ENCODE data around the gene NCDN.

Gene NCDN

GRCh38 chr1:35589516-35590427, 32.2 kb downstream of the NCDN start:
- DNase-seq = no peak

- DNase-seq = no peak
Observed at GRCh38 chr1:35590476-35591040, 33.0 kb downstream of the NCDN start.

GRCh38 chr1:35591211-35591610, 33.6 kb downstream of the NCDN start:
- DNase-seq = no peak

DNA sequence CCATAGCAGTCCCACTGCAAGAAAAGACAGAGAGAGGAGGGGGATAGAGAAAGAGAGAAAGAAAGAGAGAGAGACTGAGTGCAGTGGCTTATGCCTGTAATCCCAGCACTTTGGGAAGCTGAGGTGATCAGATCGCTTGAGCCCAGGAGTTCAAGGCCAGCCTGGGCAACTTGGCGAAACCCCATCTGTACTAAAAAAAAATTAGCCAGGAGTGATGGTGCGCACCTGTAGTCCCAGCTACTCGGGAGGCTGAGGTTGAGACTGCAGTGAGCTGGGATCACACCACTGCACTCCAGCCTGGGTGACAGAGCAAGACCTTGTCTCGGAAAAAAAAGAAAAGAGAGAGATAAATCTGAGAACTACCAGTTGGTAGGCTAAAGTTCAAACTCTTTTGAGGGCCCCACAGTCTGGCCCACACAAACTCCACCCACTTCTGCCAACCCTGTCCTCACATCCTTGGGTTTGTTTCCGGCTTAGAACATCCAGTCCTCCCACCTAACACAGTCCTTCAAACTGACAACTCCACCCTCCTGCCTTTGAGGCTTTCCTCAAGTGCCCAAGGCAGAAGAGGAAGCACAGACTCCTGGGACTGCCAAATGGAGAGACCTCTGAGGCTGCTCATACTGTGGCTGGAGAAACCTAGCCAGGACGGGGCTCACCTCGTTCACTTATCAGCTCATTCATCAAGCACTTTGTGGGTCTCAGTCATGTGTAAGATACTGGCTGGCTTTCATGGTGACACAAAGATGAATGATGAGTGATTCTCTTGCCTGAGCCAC, 35.6 kb downstream of the NCDN start:
- DNase-seq = no peak

DNA sequence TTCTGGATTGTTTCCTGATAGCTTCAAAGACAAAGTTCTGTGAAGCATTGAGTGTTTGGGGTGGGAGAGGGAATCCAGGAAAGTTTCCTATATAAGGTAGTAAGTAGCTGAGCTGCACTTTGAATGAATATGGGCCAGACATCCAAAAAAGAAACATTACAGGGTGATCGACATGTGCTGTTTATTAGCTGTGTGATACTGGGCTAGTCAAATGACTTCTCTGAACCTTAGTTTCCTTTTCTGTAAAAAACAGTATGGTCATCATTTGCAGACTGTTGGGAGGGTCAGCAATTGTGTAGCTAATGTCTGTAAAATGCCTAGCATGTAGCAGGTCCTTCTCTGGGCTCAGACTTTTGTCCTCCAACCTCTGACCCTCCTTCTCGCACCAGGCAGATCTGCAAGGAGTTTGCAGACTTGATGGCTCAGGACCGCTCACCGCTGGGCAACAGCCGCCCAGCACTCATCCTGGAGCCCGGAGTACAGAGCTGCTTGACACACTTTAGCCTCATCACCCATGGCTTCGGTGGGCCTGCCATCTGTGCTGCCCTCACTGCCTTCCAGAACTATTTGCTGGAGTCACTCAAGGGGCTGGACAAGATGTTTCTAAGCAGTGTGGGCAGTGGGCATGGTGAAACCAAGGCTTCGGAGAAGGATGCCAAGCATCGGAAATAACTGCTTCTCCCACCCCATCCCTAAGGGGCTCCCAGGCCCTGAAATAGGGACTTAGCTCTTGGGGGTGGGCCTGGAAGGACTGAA, 36.6 kb downstream of the NCDN start:
- no peak for DNase-seq

DNA sequence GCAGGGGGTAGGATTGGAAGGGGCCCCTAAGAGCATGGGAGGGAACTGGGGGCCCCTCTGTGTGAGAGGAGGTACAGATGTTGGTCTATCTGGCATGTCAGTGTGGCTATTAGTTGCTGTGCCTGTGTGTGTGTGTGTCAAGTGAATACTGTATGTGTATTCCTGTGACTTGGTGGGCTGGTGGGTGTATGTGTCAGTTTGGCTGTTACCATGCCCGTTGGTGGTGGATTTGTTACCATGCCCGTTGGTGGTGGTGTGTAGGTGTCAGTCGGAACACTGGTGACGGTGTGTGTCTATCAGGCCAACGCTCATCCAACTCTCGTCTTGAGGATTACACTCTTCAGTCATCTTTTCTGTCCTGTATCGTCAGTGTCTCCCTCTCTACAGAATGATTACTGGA, 38.1 kb downstream of the NCDN start:
- peak in 1 of 51 donors; percentile 33 for DNase-seq

- DNase-seq = no peak
Observed at GRCh38 chr1:35597870-35598269, 40.3 kb downstream of the NCDN start.

DNA sequence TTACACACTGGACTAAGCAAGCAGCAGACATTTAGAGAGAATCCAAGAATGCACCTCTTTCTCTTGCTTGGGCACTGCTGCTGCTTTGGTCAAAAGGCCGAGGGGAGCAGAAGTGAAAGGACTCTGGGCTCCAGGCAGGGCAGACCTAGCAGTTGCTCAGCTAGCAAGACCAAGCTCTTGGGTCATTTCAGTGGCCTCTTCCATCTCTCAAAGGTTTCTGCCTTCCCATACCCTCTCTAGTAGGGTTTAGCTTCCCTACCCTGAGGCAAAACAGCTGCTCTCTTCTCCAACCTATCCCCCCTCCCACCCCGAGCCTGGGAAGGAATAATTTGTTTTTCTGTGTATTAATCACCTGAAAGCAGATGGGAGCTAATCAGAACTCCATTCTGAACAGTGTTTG, 41.3 kb downstream of the NCDN start:
- no peak for DNase-seq

GRCh38 chr1:35599411-35599810, 41.8 kb downstream of the NCDN start:
- no peak for DNase-seq

DNA sequence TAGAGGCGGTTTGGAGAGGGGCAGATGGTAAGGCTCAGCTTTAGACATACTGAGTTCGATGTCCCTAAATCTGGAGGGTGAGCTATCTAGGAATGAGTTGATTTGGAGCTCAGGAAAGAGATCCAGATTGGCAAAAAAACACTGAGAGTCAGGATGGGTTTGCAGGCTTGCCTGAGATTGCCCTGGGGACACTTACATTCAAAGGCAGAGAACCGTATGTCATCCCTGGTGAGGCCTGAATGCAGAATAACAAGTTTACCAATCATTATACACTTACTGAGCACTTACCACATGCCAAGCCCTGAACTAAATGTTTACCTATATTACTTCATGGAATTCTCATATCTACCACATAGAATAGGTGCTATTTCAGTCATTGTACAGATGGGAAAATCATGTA, 43.0 kb downstream of the NCDN start:
- no peak for DNase-seq

DNA sequence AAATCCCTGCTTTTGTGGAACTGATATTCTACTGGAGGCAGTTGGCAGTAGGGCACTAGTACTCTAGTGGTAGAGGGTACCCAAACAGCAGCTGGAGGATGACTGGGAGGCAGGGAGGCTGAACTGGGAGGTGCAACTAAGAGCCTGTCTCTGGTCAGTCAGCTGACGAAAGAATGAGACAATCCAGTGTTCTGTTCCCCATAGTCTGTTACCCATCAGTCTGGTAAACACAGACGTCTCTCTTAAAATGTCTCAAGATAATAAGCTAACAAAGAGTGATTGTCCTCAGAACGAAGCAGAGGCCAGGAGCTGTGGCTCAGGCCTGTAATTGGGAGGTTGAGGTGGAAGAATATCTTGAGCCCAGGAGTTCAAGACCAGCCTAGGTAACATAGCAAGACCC, 45.9 kb downstream of the NCDN start:
- DNase-seq = peak in 4 of 51 donors; percentile 3 to 56 (median 15)

GRCh38 chr1:35603941-35604340, 46.3 kb downstream of the NCDN start:
- DNase-seq = no peak

- DNase-seq = no peak
Observed at GRCh38 chr1:35605071-35605866, 47.7 kb downstream of the NCDN start.

DNA sequence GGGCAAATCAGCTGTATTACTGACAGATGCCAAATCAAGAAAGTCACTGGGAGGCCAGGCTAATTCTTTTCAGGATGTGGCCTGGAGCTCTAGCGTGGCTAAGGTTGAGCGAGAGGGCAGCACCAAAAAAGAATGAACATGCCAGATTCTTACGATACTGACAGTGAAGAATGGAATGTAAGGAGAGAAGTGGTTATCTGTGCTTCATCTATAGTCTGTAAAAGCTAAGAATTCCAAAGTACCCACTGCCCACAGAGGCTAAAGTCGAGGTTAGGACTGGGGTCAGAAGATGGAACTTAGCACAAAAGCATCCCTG, 48.2 kb downstream of the NCDN start:
- no peak for DNase-seq

DNA sequence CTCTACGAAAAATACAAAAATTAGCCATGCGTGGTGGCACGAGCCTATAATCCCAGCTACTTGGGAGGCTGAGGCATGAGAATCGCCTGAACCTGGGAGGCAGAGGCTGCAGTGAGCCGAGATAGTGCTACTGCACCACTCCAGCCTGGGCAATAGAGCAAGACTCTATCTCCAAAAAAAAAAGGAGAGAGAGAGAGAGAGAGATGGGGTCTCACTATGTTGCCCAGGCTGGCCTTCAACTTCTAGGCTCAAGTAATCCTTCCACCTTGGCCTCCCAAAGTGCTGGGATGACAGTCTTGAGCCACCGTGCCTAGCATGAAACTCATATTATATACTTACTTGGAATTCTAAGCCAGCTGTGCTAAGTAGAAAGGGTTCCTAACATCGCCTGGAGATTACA, 54.1 kb downstream of the NCDN start:
- no peak for DNase-seq

- DNase-seq = no peak
Observed at GRCh38 chr1:35615440-35615839, 57.8 kb downstream of the NCDN start.

Data from hypothalamus (tissue), 51 donors.